HUES48 (cell line): ENCODE measurements around the gene NAALAD2.

Source experiments
- H3K27ac ChIP-seq: one replicate; pipeline ENCODE4 v1.7.0; 2013; ENCODE audit warnings: low read depth, low read length, inconsistent platforms
- H3K27me3 ChIP-seq: 2 replicates; pipeline ENCODE4 v1.6.1; 2013; ENCODE audit warnings: mild to moderate bottlenecking, low read length; ENCODE audit not compliant: control insufficient read depth, insufficient read depth
- H3K36me3 ChIP-seq: 2 replicates; pipeline ENCODE4 v1.6.1; 2013; ENCODE audit warnings: low read length; ENCODE audit not compliant: control insufficient read depth, insufficient read depth
- H3K4me1 ChIP-seq: 2 replicates; pipeline ENCODE4 v1.6.1; 2013; ENCODE audit warnings: mild to moderate bottlenecking, low read length; ENCODE audit not compliant: control insufficient read depth, insufficient read depth
- H3K4me3 ChIP-seq: 2 replicates; pipeline ENCODE4 v1.5.1; 2013; ENCODE audit warnings: mild to moderate bottlenecking, low read depth, low read length
- H3K9ac ChIP-seq: 2 replicates; pipeline ENCODE4 v1.6.1; 2013; ENCODE audit warnings: mild to moderate bottlenecking, low read depth, low read length, moderate library complexity
- H3K9me3 ChIP-seq: 2 replicates; pipeline ENCODE4 v1.6.1; 2013; ENCODE audit warnings: low read length; ENCODE audit not compliant: control insufficient read depth, insufficient read depth

Gene NAALAD2

DNA sequence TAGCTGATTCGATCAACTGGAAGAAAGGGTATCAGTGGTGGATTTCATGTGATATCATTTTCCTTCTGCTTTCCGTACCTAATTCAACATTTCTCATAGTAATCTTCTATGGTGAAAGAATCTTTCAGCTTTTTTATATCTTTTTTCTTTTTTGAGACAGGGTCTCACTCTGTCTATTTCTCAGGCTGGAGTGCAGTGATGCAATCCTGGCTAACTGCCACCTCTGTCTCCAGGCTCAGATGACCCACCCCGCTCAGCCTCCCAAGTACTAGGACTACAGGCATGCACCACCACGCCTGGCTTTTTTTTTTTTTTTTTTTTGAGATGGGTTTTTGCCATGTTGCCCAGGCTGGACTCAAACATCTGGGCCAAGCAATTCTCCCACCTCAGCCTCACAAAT is 107.0 kb downstream of the NAALAD2 start:
- no peaks in the 10 kb centered on the region for H3K36me3 ChIP-seq
- H3K4me1 ChIP-seq, result peaks cover 25% of the 10 kb centered on the region
- no peak overlapping the region for H3K9ac ChIP-seq
- H3K4me3 ChIP-seq, result no peak overlapping the region
- no peaks in the 10 kb centered on the region for H3K27me3 ChIP-seq
- no peak overlapping the region for H3K27ac ChIP-seq
- no peaks in the 10 kb centered on the region for H3K9me3 ChIP-seq
